Measurements from ENCODE around the gene C20orf204.

C20orf204 gene

GRCh38 chr20:64027981-64028685, 7.8 kb upstream of the C20orf204 start:
- DNase-seq (ENCODE audit: low spot score) = no peak

- DNase-seq (ENCODE audit: low spot score) = no peak
These were observed 6.5 kb upstream of the C20orf204 start for GRCh38 chr20:64029293-64030117.

- DNase-seq (ENCODE audit: low spot score) = peak; percentile 82
These were observed 5.4 kb upstream of the C20orf204 start for GRCh38 chr20:64030371-64031134.

- DNase-seq (ENCODE audit: low spot score) = no peak
These were observed 4.1 kb upstream of the C20orf204 start for GRCh38 chr20:64031822-64032314.

- DNase-seq (ENCODE audit: low spot score) = no peak
These were observed 3.0 kb upstream of the C20orf204 start for GRCh38 chr20:64032706-64033624.

- no peak for DNase-seq (ENCODE audit: low spot score)
These were observed 1.9 kb upstream of the C20orf204 start for GRCh38 chr20:64033981-64034493.

- no peak for DNase-seq (ENCODE audit: low spot score)
These were observed 683 bp upstream of the C20orf204 start for GRCh38 chr20:64035066-64035932.

- no peak for DNase-seq (ENCODE audit: low spot score)
These were observed 590 bp downstream of the C20orf204 start for GRCh38 chr20:64036346-64037198.

GRCh38 chr20:64037199-64037497, 1.2 kb downstream of the C20orf204 start:
- DNase-seq (ENCODE audit: low spot score) = no peak

GRCh38 chr20:64037498-64038213, 1.7 kb downstream of the C20orf204 start:
- DNase-seq (ENCODE audit: low spot score) = peak; percentile 79

- DNase-seq (ENCODE audit: low spot score) = peak; percentile 79
These were observed 2.2 kb downstream of the C20orf204 start for GRCh38 chr20:64038224-64038564.

GRCh38 chr20:64038565-64039292, 2.7 kb downstream of the C20orf204 start:
- DNase-seq (ENCODE audit: low spot score) = peak; percentile 98

GRCh38 chr20:64039293-64040160, 3.5 kb downstream of the C20orf204 start:
- DNase-seq (ENCODE audit: low spot score) = peak; percentile 64

GRCh38 chr20:64040231-64041039, 4.5 kb downstream of the C20orf204 start:
- DNase-seq (ENCODE audit: low spot score) = no peak

- no peak for DNase-seq (ENCODE audit: low spot score)
These were observed 5.2 kb downstream of the C20orf204 start for GRCh38 chr20:64041040-64041780.

- DNase-seq (ENCODE audit: low spot score) = no peak
These were observed 5.7 kb downstream of the C20orf204 start for GRCh38 chr20:64041781-64042053.
